GM12878 (cell line): ENCODE results near the gene IER5L. TPM values are rescaled to one million over a fixed set of nuclear protein-coding genes. Genes with fewer than 3 reads are reported as not detected.

Experiments
- ATAC-seq: fragments of 200-7000 bp; cut with Tn5 transposase; 3 replicates; pipeline ENCODE4 v1.9.1; 2020; ENCODE audit warnings: mild to moderate bottlenecking, moderate library complexity
- BruUV-seq: library from RNA; stranded (reverse); fragments of 400-500 nt; replicated peaks from 2 replicates; lab custom pipeline; 2021; lab: Mats Ljungman, UMichigan
- CTCF ChIA-PET: fragments of 300-600 bp; sonication (Branson Sonifier 250); formaldehyde crosslinking; extraction: SDS; loops from one replicate; lab custom pipeline; 2021; ENCODE audit warnings: inconsistent platforms; lab: Yijun Ruan, JAX
- POLR2A ChIA-PET: fragments of 350-600 bp; formaldehyde crosslinking; extraction: SDS; loops from one replicate; lab custom pipeline; 2021; ENCODE audit warnings: inconsistent platforms; lab: Charles Lee
- RAD21 ChIA-PET: fragments of 300-600 bp; sonication (Branson Sonifier 250); formaldehyde crosslinking; loops from one replicate; lab custom pipeline; 2023; ENCODE audit warnings: antibody characterized with exemption; ENCODE audit not compliant: unreplicated experiment; lab: Charles Lee
- SMC1A ChIA-PET: fragments of 300-600 bp; sonication (Branson Sonifier 250); formaldehyde crosslinking; loops from one replicate; lab custom pipeline; 2023; ENCODE audit not compliant: unreplicated experiment, uncharacterized antibody; lab: Charles Lee
- DNase-seq: peaks from one replicate; pipeline ENCODE4 v3.0.0-alpha.2; 2011; ENCODE audit warnings: low read depth, low spot score
- FAIRE-seq: peaks from 3 replicates; lab custom pipeline; 2011; peaks lifted over from hg19 to GRCh38; lab: Jason Lieb, UNC
- H2AFZ ChIP-seq: 2 replicates; pipeline ENCODE4 v1.6.0; 2011; ENCODE audit warnings: low read depth, low read length, control low read depth; ENCODE audit not compliant: control insufficient read depth
- H3K27ac ChIP-seq: 2 replicates; pipeline ENCODE4 v1.5.1; 2011; ENCODE audit warnings: control low read depth; ENCODE audit not compliant: control insufficient read depth, insufficient read depth
- H3K27me3 ChIP-seq, 2 experiments: replicated peaks in 1 of 2; 2 replicates each; pipeline versions ENCODE4 v1.6.0 to v1.6.1; 2011; ENCODE audit warnings: low read length in 1 of 2; ENCODE audit not compliant: control insufficient read depth in 2 of 2, insufficient read depth in 2 of 2
- H3K36me3 ChIP-seq, 2 experiments: 2 replicates each; pipeline ENCODE4 v1.5.1; 2011; ENCODE audit warnings: low read length in 1 of 2; ENCODE audit not compliant: control insufficient read depth in 2 of 2, insufficient read depth in 2 of 2
- H3K4me1 ChIP-seq: 2 replicates; pipeline ENCODE4 v1.6.1; 2011; ENCODE audit warnings: mild to moderate bottlenecking, low read length, moderate library complexity, mixed read lengths; ENCODE audit not compliant: control insufficient read depth, insufficient read depth
- H3K4me2 ChIP-seq: 2 replicates; pipeline ENCODE4 v1.6.0; 2011; ENCODE audit warnings: control low read depth; ENCODE audit not compliant: control insufficient read depth, insufficient read depth
- H3K4me3 ChIP-seq: fragments of 200-600 bp; sonication (generic); 2 replicates; pipeline ENCODE4 v1.5.1; 2016
- H3K79me2 ChIP-seq: 2 replicates; pipeline ENCODE4 v1.6.0; 2011; ENCODE audit warnings: low read length; ENCODE audit not compliant: control insufficient read depth, insufficient read depth
- H3K9ac ChIP-seq: 2 replicates; pipeline ENCODE4 v1.8.0; 2011; ENCODE audit warnings: low read length, control low read depth, mixed read lengths; ENCODE audit not compliant: control insufficient read depth, insufficient read depth
- H3K9me3 ChIP-seq: replicated peaks from 3 replicates; pipeline ENCODE4 v1.5.1; 2011; ENCODE audit warnings: mild to moderate bottlenecking, low read length; ENCODE audit not compliant: control insufficient read depth, insufficient read depth
- H4K20me1 ChIP-seq: 2 replicates; pipeline ENCODE4 v1.6.0; 2011; ENCODE audit not compliant: control insufficient read depth, insufficient read depth
- BACH1 ChIP-seq: fragments of 450-650 bp; IDR thresholded peaks from 2 replicates; pipeline ENCODE4 v1.6.1; 2017; ENCODE audit warnings: mild to moderate bottlenecking, borderline replicate concordance
- BMI1 ChIP-seq: fragments of 450-650 bp; IDR thresholded peaks from 2 replicates; pipeline ENCODE4 v1.6.1; 2016; ENCODE audit warnings: mild to moderate bottlenecking, moderate library complexity, borderline replicate concordance
- BRCA1 ChIP-seq: IDR thresholded peaks from 2 replicates; pipeline ENCODE4 v1.6.1; 2011; ENCODE audit warnings: low read depth, low read length, improper control_type of control experiment
- CREB1 ChIP-seq: IDR thresholded peaks from 2 replicates; pipeline ENCODE4 v1.6.1; 2012; ENCODE audit warnings: low read depth, mild to moderate bottlenecking, inconsistent platforms
- EZH2 ChIP-seq: IDR thresholded peaks from 2 replicates; pipeline ENCODE4 v1.6.1; 2012; ENCODE audit warnings: low read depth, mild to moderate bottlenecking, control low read depth, inconsistent platforms, low read length, borderline replicate concordance; ENCODE audit not compliant: control insufficient read depth
- KAT2A ChIP-seq: conservative IDR thresholded peaks from 2 replicates; pipeline ENCODE4 v1.6.1; 2011; ENCODE audit warnings: low read depth, low read length; ENCODE audit not compliant: control insufficient read depth
- KDM1A ChIP-seq: fragments of 200-600 bp; sonication (generic); IDR thresholded peaks from 2 replicates; pipeline ENCODE4 v1.6.1; 2016; ENCODE audit warnings: borderline replicate concordance
- MTA2 ChIP-seq: fragments of 450-650 bp; IDR thresholded peaks from 2 replicates; pipeline ENCODE4 v1.6.1; 2016; ENCODE audit warnings: low read depth, mild to moderate bottlenecking, moderate library complexity
- MXI1 ChIP-seq: fragments of 150-350 bp; IDR thresholded peaks from 2 replicates; pipeline ENCODE4 v1.6.1; 2011; ENCODE audit warnings: low read depth, mild to moderate bottlenecking, inconsistent platforms, low read length, improper control_type of control experiment
- NFYB ChIP-seq: IDR thresholded peaks from 2 replicates; pipeline ENCODE4 v1.6.1; 2011; ENCODE audit warnings: low read depth, mild to moderate bottlenecking, low read length, improper control_type of control experiment, moderate library complexity; ENCODE audit not compliant: insufficient read depth
- NRF1 ChIP-seq: conservative IDR thresholded peaks from 2 replicates; pipeline ENCODE4 v1.6.1; 2011; ENCODE audit warnings: mild to moderate bottlenecking, low read depth, low read length, improper control_type of control experiment
- RAD21 ChIP-seq: IDR thresholded peaks from 2 replicates; pipeline ENCODE4 v1.6.1; 2011; ENCODE audit warnings: mild to moderate bottlenecking, low read depth, low read length, moderate library complexity; ENCODE audit not compliant: insufficient read depth
- RAD51 ChIP-seq: fragments of 450-650 bp; IDR thresholded peaks from 2 replicates; pipeline ENCODE4 v1.6.1; 2016; ENCODE audit warnings: moderate library complexity, mild to moderate bottlenecking, inconsistent platforms
- RCOR1 ChIP-seq: conservative IDR thresholded peaks from 2 replicates; pipeline ENCODE4 v1.6.1; 2012; ENCODE audit warnings: low read depth, low read length, improper control_type of control experiment
- RELA ChIP-seq: fragments of 450-650 bp; IDR thresholded peaks from 2 replicates; pipeline ENCODE4 v1.8.0; 2014; ENCODE audit warnings: borderline replicate concordance; ENCODE audit not compliant: partially characterized antibody
- SMAD5 ChIP-seq: IDR thresholded peaks from 2 replicates; pipeline ENCODE4 v1.6.1; 2016; ENCODE audit warnings: antibody characterized with exemption, low read depth
- SP1 ChIP-seq: IDR thresholded peaks from one replicate; pipeline ENCODE4 v1.6.1; 2011; ENCODE audit warnings: low read depth, low read length
- ZNF24 ChIP-seq: fragments of 450-650 bp; IDR thresholded peaks from 2 replicates; pipeline ENCODE4 v1.6.1; 2017; ENCODE audit warnings: antibody characterized with exemption, mild to moderate bottlenecking
- WGBS: methylation state at CpG from one replicate; pipeline ENCODE4 v1.1.6; 2016; ENCODE audit warnings: low lambda C conversion rate; ENCODE audit not compliant: insufficient replicate concordance, insufficient coverage; ENCODE audit errors: missing lambda C conversion rate; 5-methylcytosine and 5-hydroxymethylcytosine counted together
- in situ Hi-C: fragments of 300-500 bp; cut with MboI; formaldehyde crosslinking; loops from 9 replicates; pipeline ENCODE4 v1.14.3; 2018; ENCODE audit warnings: mixed read lengths
- intact Hi-C: fragments of 100-400 bp; cut with micrococcal nuclease; formaldehyde crosslinking; loops from one replicate; pipeline ENCODE4 v1.14.2; 2022; ENCODE audit not compliant: unreplicated experiment
- polyA plus RNA-seq, 11 experiments: library from polyadenylated mRNA; depleted of rRNA in 4 of 11; unstranded in 6 of 11; stranded (reverse) in 5 of 11; fragments of >200 nt; fragmentation: Nextera tagmentation in 4 of 11; fragmentation: Illumina TruSeq in 1 of 11; extraction: Ambion mirVana in 4 of 11; extraction: Trizol in 1 of 11; gene quantifications; 1 replicate in 1 of 11; 2 replicates in 10 of 11; pipeline versions ENCODE4 v1.2.1 to v1.2.3, GENCODE V29; 2011 to 2016; ENCODE audit warnings: inconsistent platforms in 2 of 11, missing spikeins in 2 of 11, low read depth in 1 of 11
- total RNA-seq, 4 experiments: library from RNA; depleted of rRNA in 3 of 4; stranded (reverse); fragments of >200 nt in 3 of 4; fragmentation: Illumina TruSeq in 1 of 4; extraction: Trizol in 1 of 4; gene quantifications; 2 replicates each; pipeline versions ENCODE4 v1.2.1 to v1.2.3, GENCODE V29; 2013 to 2021
- TF ChIP-seq, protein P1 (sequence below): IDR thresholded peaks from 2 replicates; pipeline ENCODE4 v1.6.1; 2012; ENCODE audit warnings: low read depth, low read length, improper control_type of control experiment

The IER5L gene
- total and polyA plus RNA-seq, 10 of the 15 experiments (the other 5 are each of a cell fraction or from before 2014, with no cell fraction given), result 0.04 to 1.4 (median 0.17) TPM

DNA sequence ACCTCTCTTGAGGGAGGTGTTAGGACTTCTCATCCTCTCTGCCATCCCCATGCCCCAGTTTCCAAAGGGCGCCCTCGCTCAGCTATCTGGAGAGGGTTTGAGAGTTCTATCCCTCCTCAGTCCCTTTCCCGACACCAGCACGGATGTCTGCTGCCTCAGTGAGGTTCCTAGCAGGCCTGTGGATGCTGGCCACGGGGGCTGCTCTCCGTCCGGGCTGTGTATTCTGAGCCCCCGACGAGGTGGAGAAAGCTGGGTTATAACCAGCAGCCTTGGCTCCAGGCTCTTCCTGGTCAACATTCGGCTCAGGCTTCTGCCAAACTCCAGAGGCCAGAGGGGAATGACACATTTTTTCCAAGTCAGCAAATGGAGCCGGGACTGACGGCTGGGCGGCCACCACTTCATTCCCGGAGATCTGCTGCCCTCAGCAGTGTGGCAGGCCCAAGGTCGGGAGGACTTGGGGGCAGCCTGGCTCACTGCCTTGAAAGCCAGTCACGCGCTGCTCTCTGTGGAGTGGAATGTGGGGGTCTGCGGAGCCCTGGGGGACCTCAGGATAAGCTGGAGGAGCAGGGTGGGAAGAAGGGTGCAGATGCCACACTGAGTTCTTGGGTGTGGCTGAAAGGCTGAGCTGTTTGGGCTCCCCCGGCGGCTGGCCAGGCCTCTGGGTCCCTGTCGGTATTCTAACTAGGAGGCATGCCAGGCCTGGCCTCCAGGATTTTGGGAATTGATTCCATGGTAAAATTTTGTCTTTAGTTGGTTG is 39.4 kb downstream of the IER5L start:
- H3K9ac ChIP-seq, result no peak overlapping the region

More for the DNA sequence above, 39.4 kb downstream of the IER5L start:
- in situ Hi-C loops (no loop called here), intact Hi-C loops (loop anchor here (1.0 to 5.0 kb wide), 3 partner anchors 472 to 644 kb away; no protein-coding TSS in a partner anchor)
- H3K27me3 ChIP-seq, result no peaks in the 10 kb centered on the region
- FAIRE-seq (no peak), ATAC-seq (no peak), DNase-seq (no peak)
- peaks cover 7% of the 10 kb centered on the region for H3K79me2 ChIP-seq
- ChIA-PET RAD21 (interaction anchor here (0.6 to 7.8 kb wide), 13 partner anchors 10 to 588 kb away, joined by 3 to 197 read pairs (median 10); partner anchors contain the start of genes IER5L and NTMT1), POLR2A (interaction anchor here (0.8 to 2.6 kb wide), 5 partner anchors 26 to 486 kb away, joined by 3 to 21 read pairs (median 4); partner anchors contain the start of gene NTMT1), CTCF (interaction anchor here (0.6 to 11.0 kb wide), 25 partner anchors 9 to 1579 kb away, joined by 3 to 273 read pairs (median 8); partner anchors contain the start of genes C9orf50 and NTMT1), SMC1A (interaction anchor here (0.8 to 8.1 kb wide), 14 partner anchors 8 to 485 kb away, joined by 3 to 116 read pairs (median 7); partner anchors contain the start of genes C9orf50, IER5L and NTMT1)
- no peaks in the 10 kb centered on the region for H4K20me1 ChIP-seq
- BruUV-seq, result no TSS peak
- peaks cover 41% of the 10 kb centered on the region for H3K4me1 ChIP-seq
- H2AFZ ChIP-seq, result no peak overlapping the region
- no peak overlapping the region for H3K4me3 ChIP-seq
- H3K9me3 ChIP-seq, result no peaks in the 10 kb centered on the region
- peaks cover 3 to 26% of the 10 kb centered on the region in 2 experiments; a peak in 3 of 4 replicates for H3K36me3 ChIP-seq
- no peak overlapping the region for H3K4me2 ChIP-seq
- TF ChIP-seq RCOR1 (no peak), MTA2 (no peak), MXI1 (no peak), KDM1A (no peak), ZNF24 (no peak), EZH2 (no peak), RAD51 (no peak), NRF1 (no peak), BRCA1 (no peak), SMAD5 (no peak), BMI1 (no peak), CREB1 (no peak), NFYB (no peak), BACH1 (no peak), KAT2A (no peak), RELA (no peak), RAD21 (no peak), SP1 (no peak)
- TF ChIP-seq, protein P1, sequence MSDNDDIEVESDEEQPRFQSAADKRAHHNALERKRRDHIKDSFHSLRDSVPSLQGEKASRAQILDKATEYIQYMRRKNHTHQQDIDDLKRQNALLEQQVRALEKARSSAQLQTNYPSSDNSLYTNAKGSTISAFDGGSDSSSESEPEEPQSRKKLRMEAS, result no peak
- no peak overlapping the region for H3K27ac ChIP-seq
- WGBS, result 71% methylated on average over 21 of the region's 21 CpGs
